Fibroblast of the aortic adventitia (primary cell): Measurements from ENCODE around the gene TRPM3. TPM values are rescaled to one million over a fixed set of nuclear protein-coding genes. Genes with fewer than 3 reads are reported as not detected.
A peak's percentile ranks its signal among the peaks of the same experiment; 100 is the strongest.

ENCODE experiments used
- DNase-seq: peaks from one replicate; pipeline ENCODE4 v3.0.0-alpha.2; 2010; ENCODE audit warnings: low read depth
- H3K4me3 ChIP-seq: 2 replicates; pipeline ENCODE4 v1.5.1; 2011; ENCODE audit warnings: low read depth, mild to moderate bottlenecking, control low read depth, low read length, moderate library complexity
- CTCF ChIP-seq: IDR thresholded peaks from 2 replicates; pipeline ENCODE4 v1.5.1; 2011; ENCODE audit warnings: mild to moderate bottlenecking, low read length, control low read depth, inconsistent platforms; ENCODE audit not compliant: insufficient read depth
- total RNA-seq: library from RNA; depleted of rRNA; stranded (reverse); fragments of >200 nt; gene quantifications from 2 replicates; pipeline ENCODE4 v1.2.3, GENCODE V29; 2012; ENCODE audit warnings: low replicate concordance

Gene TRPM3
- total RNA-seq, 1 donor = 8.8 TPM

- peak; percentile 97 for DNase-seq
- H3K4me3 ChIP-seq = peak overlapping the region; percentile 45
- no peak for TF ChIP-seq CTCF
These were observed 197.0 kb downstream of the TRPM3 start for GRCh38 chr9:70924380-70924779.

- TF ChIP-seq CTCF = no peak
- H3K4me3 ChIP-seq = no peak overlapping the region
- no peak for DNase-seq
These were observed 197.5 kb downstream of the TRPM3 start for GRCh38 chr9:70923961-70924360.

- no peak for TF ChIP-seq CTCF
These were observed 200.3 kb downstream of the TRPM3 start for GRCh38 chr9:70921136-70921535.

GRCh38 chr9:70917277-70917676, 204.1 kb downstream of the TRPM3 start:
- no peak overlapping the region for H3K4me3 ChIP-seq
- no peak for TF ChIP-seq CTCF
- no peak for DNase-seq

More at GRCh38 chr9:70921136-70921535, 200.3 kb downstream of the TRPM3 start:
- peak; percentile 50 for DNase-seq
- H3K4me3 ChIP-seq = no peak overlapping the region

GRCh38 chr9:70911791-70912190, 209.6 kb downstream of the TRPM3 start:
- DNase-seq = no peak
- no peak for TF ChIP-seq CTCF
- H3K4me3 ChIP-seq = no peak overlapping the region

- no peak overlapping the region for H3K4me3 ChIP-seq
- DNase-seq = no peak
- TF ChIP-seq CTCF = no peak
These were observed 210.8 kb downstream of the TRPM3 start for GRCh38 chr9:70910598-70910997.

GRCh38 chr9:70902692-70903131, 218.7 kb downstream of the TRPM3 start:
- peak; percentile 98 for DNase-seq
- H3K4me3 ChIP-seq = peak overlapping the region; percentile 38
- no peak for TF ChIP-seq CTCF
